ENCODE data around the gene SLC7A1.

Gene SLC7A1

GRCh38 chr13:29561918-29562317 lies 33.6 kb downstream of the SLC7A1 start:
- no peak for DNase-seq

- DNase-seq: no peak
Measured at GRCh38 chr13:29556742-29557141, 38.7 kb downstream of the SLC7A1 start.

GRCh38 chr13:29551214-29551613 lies 44.3 kb downstream of the SLC7A1 start:
- DNase-seq: no peak

DNA sequence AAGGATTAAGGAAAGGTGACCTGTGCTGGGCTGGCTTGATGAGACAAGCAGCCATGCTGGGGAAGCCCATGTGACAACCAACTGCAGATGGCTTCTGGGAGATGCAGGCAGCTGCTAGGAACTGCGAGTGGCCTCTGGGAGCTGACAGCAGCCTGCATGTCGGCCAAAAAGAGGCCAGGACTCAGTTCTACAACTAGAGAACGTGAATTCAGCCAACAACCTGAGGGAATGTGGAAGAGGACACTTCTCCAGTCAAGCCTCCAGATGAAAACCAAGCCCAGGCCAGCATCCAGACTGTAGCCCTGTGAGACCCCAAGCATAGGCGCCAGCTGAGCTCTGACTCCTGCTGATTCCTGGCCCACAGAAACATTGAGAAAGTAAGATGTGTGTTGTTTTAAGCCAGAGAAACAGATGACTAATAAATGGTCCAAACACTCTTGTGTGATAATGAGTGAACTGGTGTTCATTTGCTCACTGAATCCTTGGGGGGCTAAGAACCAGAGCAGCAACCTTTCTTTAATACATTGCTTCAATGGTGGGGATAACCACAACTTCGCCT lies 45.0 kb downstream of the SLC7A1 start:
- DNase-seq: no peak

DNA sequence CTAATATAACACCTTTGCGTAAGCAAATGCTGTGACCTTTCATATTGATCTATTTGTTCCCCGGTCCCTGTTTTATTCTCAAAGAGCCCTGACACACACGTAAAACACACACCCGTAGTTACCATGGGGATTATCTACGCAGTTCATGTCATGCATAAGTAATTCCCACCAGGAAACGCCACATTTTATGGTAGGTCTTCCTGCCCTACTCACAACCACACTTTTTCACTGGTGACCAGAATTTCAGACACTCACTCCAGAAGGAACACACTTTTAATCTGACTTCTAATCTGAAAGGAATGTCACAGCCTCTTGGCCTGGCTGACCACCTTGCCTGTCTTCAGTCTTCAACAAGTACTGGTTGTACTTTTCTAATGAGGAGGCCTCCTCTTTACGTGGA lies 46.8 kb downstream of the SLC7A1 start:
- DNase-seq: peak; percentile 29

DNA sequence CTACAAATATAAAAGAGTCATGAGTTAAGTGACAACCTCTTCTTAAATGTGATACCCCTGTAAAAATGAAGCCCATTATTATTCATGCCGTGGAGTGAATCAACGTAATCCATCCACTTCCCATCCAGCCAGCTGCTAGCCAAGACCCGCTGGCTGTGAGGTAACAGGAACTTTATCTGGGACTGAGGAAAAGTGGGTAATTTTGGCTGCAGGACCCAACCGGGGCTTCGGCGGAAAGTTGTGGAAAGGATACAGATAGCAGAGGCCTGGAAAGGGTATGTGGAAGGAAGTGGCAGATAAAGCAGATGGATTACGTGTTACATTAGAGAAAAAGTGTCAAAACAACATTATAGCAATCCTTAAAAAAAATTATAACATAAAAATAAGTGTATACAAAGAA lies 48.3 kb downstream of the SLC7A1 start:
- no peak for DNase-seq

DNA sequence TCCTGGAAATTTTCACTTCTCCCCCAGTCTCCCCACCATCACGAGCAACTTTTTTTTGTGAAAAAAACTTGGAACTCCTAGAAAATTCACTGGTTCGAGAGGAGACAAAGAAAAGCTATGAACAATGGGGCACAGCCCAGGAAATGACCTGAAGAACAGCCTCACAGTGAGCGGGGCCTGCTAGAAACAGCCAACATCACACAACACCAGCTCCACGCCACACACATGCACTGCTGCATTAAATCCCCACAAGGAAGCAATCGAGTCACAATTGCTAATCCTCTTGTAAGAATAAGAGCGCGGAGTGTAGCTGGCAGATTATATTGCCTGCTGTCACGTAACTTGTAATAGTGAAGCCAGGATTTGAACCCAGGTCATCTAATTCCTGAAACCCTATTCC lies 48.8 kb downstream of the SLC7A1 start:
- no peak for DNase-seq

DNA sequence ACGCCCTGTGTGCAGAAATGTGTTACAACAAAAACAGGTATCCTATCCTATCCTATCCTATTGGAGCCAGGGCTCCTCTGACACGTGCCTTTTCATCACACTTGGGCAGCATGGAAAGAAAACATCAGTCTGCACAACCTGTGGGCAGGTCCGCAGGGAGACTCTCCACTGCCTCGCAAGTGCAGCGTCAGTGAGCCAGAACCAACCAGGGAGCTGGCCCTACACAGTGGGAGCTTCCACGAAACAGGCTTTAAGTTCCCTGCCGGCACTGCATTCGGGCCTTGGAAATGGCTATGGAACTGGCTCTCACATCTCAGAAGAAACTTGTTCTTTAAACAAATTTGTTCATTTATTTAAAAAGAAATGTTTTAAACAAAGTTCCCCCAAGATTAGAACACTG lies 49.5 kb downstream of the SLC7A1 start:
- no peak for DNase-seq

GRCh38 chr13:29543230-29544215 lies 52.0 kb downstream of the SLC7A1 start:
- no peak for DNase-seq

GRCh38 chr13:29542381-29542780 lies 53.1 kb downstream of the SLC7A1 start:
- DNase-seq: no peak

- no peak for DNase-seq
Measured at GRCh38 chr13:29541400-29541799, 54.1 kb downstream of the SLC7A1 start.

- no peak for DNase-seq
Measured at GRCh38 chr13:29540799-29541198, 54.7 kb downstream of the SLC7A1 start.

DNA sequence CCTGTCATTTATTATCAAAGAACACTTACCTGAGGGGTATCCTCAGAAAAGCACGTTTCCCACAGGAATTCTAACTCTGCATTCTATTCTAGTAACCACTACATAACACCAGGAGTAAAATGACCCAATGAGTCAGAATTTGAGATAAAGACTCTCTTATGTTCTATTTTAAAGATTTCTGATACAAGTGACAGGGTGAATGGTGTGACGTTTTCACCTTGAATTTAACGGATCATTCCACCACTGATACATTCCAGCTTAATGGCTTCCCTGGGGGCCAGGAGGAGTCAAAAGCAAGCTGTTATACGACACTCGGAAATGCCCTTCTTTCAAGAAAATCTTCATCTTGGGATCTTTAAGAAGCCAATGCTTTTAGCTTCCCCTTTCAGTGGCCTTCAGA lies 55.2 kb downstream of the SLC7A1 start:
- DNase-seq: no peak

GRCh38 chr13:29539856-29540255 lies 55.6 kb downstream of the SLC7A1 start:
- no peak for DNase-seq

DNA sequence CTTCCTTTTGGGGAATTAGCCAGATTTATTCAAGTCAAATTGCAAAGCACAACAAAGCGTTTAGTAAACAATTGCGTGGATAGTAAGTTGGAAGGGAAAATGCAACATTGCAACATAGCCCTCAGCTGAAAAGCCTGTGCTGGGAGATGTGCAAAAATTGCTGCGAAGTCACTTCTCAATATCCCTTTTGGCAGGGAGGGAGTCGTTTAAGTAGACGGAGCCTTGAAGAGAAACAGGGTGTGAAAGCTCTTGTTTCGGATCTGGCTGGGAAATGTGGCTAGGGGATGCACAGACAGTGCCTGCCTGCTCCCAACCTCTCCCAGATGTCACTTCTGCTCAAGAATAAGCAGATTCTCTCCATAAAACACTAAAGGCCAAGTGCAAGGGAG lies 56.8 kb downstream of the SLC7A1 start:
- no peak for DNase-seq

- no peak for DNase-seq
Measured at GRCh38 chr13:29537736-29538651, 57.5 kb downstream of the SLC7A1 start.

DNA sequence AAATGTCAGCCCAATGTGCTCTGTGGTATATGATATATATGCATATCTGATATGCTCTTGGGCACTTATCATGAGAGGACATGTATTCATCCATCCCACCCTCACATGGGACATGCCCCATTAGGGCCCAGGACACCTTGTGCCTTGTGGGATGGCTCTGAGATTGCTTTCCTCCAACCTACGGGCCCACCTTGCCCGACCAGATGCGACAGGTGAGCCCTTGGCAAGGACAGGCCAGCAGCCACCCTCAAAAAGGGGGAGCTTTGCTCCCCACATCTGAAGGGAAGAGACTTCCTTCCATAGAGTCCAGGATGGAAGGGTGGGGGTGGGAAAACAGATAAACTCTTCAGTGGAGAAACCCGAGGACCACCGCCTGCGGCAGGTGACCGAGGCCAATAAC lies 58.6 kb downstream of the SLC7A1 start:
- DNase-seq: no peak

DNA sequence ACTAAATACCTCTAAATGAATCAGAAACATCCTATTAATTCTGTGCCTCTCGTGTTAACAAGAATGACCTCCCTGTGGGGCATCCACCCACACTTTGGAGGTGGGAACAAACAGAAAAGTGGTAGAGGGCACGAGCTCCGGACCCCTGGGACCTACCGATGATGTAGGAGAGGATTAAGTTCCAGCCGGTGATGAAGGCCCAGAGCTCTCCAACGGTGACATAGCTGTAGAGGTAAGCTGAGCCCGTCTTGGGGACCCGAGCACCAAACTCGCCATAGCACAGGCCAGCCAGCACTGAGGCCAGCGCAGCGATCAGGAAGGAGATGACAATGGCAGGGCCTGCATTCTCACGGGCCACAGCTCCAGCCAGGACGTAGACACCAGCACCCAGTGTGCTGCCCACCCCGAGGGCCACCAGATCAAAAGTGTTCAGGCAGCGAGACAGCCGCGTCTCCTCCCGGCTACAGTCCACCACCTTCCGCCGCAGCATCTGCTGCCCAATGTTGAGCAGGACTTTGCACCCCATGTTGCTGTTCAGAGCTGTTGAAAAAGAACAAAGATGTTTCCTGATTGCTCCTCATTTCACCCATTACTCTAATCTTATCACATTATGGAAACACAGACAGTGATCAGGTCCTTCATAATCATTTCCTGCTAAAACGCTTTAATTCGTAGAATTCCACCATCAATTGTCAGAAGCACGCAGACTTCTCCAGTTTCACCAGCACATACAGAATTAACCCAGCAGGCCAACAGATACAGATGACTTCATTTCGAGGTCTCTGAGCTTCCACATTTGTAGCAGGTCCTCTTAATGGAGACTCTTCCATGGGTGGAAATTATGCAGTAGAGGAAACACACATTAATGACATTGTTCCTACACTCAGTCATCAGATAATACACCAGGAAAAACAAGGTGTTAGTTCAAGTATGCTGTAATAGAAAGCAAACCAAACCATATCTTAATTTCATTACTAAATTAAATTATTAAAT lies 59.5 kb downstream of the SLC7A1 start:
- no peak for DNase-seq

- DNase-seq: no peak
Measured at GRCh38 chr13:29534083-29534482, 61.4 kb downstream of the SLC7A1 start.

- no peak for DNase-seq
Measured at GRCh38 chr13:29532821-29533220, 62.7 kb downstream of the SLC7A1 start.

GRCh38 chr13:29532116-29532515 lies 63.4 kb downstream of the SLC7A1 start:
- DNase-seq: no peak

DNA sequence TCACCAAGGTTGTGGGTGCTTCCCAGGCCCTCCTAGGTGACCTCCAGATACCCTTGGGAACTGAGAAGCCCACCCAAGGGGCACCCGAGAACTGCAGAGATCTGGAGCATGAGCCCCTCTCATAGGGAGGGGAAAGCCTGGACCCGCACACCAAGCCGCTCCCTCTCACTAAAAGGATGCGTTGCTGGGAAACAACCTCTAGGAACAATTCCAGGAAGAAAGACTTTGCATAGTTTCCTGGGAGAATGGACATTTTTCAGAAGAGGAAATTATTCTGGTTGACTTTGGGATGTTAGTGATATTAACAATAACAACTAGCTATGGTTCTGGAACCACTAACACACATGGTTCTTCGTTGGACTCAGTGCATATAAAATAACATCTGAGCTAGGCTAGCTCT lies 64.6 kb downstream of the SLC7A1 start:
- DNase-seq: no peak
